ENCODE measurements around the gene AAMP. TPM values are rescaled to one million over a fixed set of nuclear protein-coding genes. Genes with fewer than 3 reads are reported as not detected.

Gene AAMP
- 160 and 195 TPM in 2 replicates for total RNA-seq

GRCh38 chr2:218269900-218270720 lies at the start of gene AAMP, which contains the start of gene PNKD:
Gene AAMP (minus strand): TSS chr2:218270137. CDS start chr2:218270086, 51 bp downstream.
Gene PNKD (plus strand): TSS chr2:218270519. CDS start chr2:218270536, 17 bp downstream.

GRCh38 chr2:218292048-218293014 lies 22.4 kb upstream of the AAMP start, which contains the start of gene TMBIM1:
Gene TMBIM1 (minus strand): TSS chr2:218292503. CDS start chr2:218282141, 10,362 bp downstream.

GRCh38 chr2:218260742-218261422 lies 9.1 kb downstream of the AAMP start, which contains the start of gene GPBAR1:
Gene GPBAR1 (plus strand): TSS chr2:218261015. CDS start chr2:218262725, 1,710 bp downstream.

GRCh38 chr2:218216674-218217359 lies 53.1 kb downstream of the AAMP start, which contains the start of gene ARPC2:
Gene ARPC2 (plus strand): TSS chr2:218217189. CDS start chr2:218217471, 282 bp downstream.

Other genes starting within 250 kb of the AAMP start
- gene RUFY4, start 200.9 kb downstream of the AAMP start, total RNA-seq, result not detected in 2 replicates
- not detected in 2 replicates for gene CXCR2, start 144.1 kb downstream of the AAMP start, total RNA-seq
- not detected in 2 replicates for gene CXCR1, start 103.2 kb downstream of the AAMP start, total RNA-seq
- gene ARPC2, start 52.9 kb downstream of the AAMP start, total RNA-seq, result 300 and 448 TPM in 2 replicates
- gene GPBAR1, start 9.1 kb downstream of the AAMP start, total RNA-seq, result 0.12 TPM in 1 of 2 replicates, not detected in the other
- 24.0 and 24.2 TPM in 2 replicates for gene PNKD, start 382 bp upstream of the AAMP start, total RNA-seq
- 144 and 215 TPM in 2 replicates for gene TMBIM1, start 22.4 kb upstream of the AAMP start, total RNA-seq
- gene CATIP, start 86.7 kb upstream of the AAMP start, total RNA-seq, result not detected in 2 replicates
- gene SLC11A1, start 112.1 kb upstream of the AAMP start, total RNA-seq, result 0.11 and 0.25 TPM in 2 replicates
- 36.7 and 46.0 TPM in 2 replicates for gene CTDSP1, start 129.7 kb upstream of the AAMP start, total RNA-seq
- gene VIL1, start 149.0 kb upstream of the AAMP start, total RNA-seq, result 0.12 TPM in 1 of 2 replicates, not detected in the other

Data from uterine smooth muscle cell (primary cell).